Measurements from ENCODE around the gene TRIM32.

GRCh38 chr9:116733010-116733641 lies 46.0 kb downstream of the TRIM32 start:
- TF ChIP-seq EZH2phosphoT487 (IDR thresholded peaks at IDR 0.05; ENCODE audit: borderline replicate concordance) = no peak
- no peak for TF ChIP-seq MAX (IDR thresholded peaks at IDR 0.05)
- TF ChIP-seq CTCF (IDR thresholded peaks at IDR 0.05 in 2 of 3, conservative IDR thresholded peaks at IDR 0.05 in 1 of 3; ENCODE audit: borderline replicate concordance in 1 of 3, insufficient read depth in 1 of 3, low read depth in 2 of 3, low read length in 2 of 3) = no peak
- TF ChIP-seq CEBPB (IDR thresholded peaks at IDR 0.05; ENCODE audit: low read depth) = no peak
- no peak for TF ChIP-seq POLR2A (IDR thresholded peaks at IDR 0.05; ENCODE audit: borderline replicate concordance, extremely low read depth, insufficient read depth, insufficient read length)
- TF ChIP-seq SP1 (IDR thresholded peaks at IDR 0.05; ENCODE audit: low read depth) = no peak
- TF ChIP-seq ATF3 (IDR thresholded peaks at IDR 0.05) = no peak
- TF ChIP-seq FOSL1 (IDR thresholded peaks at IDR 0.05; ENCODE audit: low read depth) = no peak
- TF ChIP-seq EZH2 (IDR thresholded peaks at IDR 0.05) = no peak
- TF ChIP-seq REST (IDR thresholded peaks at IDR 0.05; ENCODE audit: low read depth) = no peak
- no peak for TF ChIP-seq TCF7L2 (IDR thresholded peaks at IDR 0.05; ENCODE audit: borderline replicate concordance, extremely low read depth, insufficient read depth, insufficient read length)
